NCI-H2196 (cell line): ENCODE measurements around the gene NYAP1.
"Not testable (repeated sequence)": the region's sequence is repeated elsewhere in the genome, so short reads cannot be mapped to it uniquely, and the experiment has no call there.

Source experiments
- DNase-seq: peaks from one replicate; lab custom pipeline; 2025; ENCODE audit not compliant: unreplicated experiment; lab: John Stamatoyannopoulos, UW

Gene NYAP1

GRCh38 chr7:100509231-100509630, 25.5 kb downstream of the NYAP1 start:
- DNase-seq: no peak

DNA sequence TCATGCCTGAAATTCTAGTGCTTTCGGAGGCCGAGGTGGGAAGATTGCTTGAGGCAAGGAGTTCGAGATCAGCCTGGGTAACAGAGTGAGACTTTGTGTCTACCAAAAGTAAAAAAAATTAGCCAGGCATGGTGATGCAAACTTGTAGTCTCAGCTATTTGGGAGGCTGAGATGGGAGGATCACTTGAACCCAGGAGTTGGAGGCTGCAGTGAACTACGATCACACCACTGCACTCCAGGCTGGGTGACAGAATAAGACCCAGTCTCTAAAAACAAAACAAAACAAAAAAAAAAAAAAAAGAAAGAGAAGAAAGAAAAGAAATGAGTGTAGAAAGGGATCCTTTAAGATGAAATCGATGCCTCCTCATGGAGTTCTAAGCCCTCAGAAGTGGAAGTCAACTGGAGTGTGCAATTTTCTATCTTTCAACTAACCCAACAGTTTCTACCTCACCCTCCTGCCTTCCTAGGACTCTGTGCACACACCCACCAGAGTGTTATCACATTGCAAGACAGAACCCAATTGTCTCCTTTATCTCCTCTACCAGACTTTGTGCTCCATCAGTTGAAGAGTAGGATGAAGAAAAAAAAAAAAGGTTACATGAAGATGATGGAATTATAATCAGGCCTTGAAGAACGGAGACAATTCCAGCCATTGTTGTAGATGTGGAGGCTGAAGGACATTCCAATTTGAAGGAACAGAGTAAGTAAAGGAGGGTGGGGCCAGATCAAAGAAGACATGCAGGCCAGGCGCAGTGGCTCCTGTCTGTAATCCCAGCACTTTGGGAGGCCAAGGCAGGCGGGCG, 26.9 kb downstream of the NYAP1 start:
- DNase-seq: no peak

- no peak for DNase-seq
Measured at GRCh38 chr7:100513212-100513810, 29.6 kb downstream of the NYAP1 start.

DNA sequence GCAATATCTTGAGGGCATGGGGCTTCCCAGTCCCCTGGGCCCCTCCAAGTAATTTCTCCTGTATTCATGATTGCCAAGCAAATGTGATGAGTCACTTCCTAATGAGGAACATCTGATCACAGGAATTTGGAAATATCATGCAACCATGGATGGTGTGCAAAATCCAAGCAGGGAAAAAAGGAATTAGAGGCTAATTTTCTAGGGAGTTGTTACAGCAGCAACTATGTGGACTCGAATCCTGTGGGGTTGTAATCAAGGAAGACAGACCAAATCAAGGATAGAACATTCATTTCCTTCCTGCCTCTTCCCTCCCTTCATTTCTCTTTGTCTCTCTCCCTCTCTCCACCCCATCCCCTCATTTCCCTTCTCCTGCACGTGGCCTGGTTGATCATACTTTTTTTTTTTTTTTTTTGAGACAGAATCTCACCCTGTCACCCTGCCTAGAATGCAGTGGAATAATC, 31.4 kb downstream of the NYAP1 start:
- DNase-seq: no peak

- no peak for DNase-seq
Measured at GRCh38 chr7:100516135-100516812, 32.5 kb downstream of the NYAP1 start.

DNA sequence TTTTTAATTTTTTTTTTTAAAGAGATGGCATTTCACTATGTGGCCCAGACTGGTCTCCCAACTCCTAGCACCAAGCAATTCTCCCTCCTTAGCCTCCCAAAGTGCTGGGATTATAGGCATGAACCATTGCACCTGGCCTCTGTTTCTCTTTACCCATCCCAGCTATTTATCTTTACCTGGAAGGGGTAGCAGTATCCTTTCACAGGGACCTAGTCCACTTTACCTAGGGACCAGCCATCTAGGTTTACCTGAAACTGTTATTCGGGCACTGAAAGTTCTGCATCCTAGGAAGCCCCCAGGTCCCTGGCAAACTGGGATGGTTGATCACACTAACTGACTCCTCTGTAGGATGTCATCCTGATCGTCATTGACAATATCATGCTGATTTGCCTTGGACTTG, 33.6 kb downstream of the NYAP1 start:
- no peak for DNase-seq

GRCh38 chr7:100519580-100519979, 35.9 kb downstream of the NYAP1 start:
- no peak for DNase-seq

DNA sequence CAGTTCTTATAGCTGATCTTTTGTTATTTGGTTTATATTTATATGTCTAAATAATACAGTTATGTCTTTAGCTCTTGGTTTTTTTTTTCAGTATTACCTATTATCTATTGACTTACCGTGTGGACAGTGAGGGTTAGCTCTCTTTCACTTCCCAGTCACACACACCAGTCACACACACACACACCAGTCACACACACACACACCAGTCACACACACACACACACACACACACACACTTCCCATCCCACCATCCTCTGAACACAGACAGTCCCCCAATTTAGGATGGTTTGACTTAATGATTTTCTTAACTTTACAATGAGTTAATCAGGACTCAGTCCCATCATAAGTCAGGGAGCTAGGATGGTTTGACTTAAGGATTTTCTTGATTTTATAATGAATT, 36.4 kb downstream of the NYAP1 start:
- DNase-seq: no peak

GRCh38 chr7:100521076-100521475, 37.3 kb downstream of the NYAP1 start:
- no peak for DNase-seq

DNA sequence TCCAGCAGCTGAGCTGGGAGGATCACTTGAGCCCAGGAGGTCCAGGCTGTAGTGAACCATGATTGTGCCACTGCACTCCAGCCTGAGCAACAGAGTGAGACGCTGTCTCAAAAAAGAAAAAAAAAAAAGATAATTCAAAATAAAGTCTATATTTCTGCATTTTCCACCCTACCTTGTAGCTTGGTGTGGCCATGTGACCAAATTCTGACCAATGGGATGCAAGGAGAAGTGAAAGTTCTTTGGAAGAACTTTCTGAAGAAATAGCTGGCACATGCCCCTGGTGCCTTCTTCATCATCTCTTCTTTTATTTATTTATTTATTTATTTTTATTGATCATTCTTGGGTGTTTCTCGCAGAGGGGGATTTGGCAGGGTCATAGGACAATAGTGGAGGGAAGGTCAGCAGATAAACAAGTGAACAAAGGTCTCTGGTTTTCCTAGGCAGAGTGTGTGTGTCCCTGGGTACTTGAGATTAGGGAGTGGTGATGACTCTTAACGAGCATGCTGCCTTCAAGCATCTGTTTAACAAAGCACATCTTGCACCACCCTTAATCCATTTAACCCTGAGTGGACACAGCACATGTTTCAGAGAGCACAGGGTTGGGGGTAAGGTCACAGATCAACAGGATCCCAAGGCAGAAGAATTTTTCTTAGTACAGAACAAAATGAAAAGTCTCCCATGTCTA, 38.3 kb downstream of the NYAP1 start:
- DNase-seq: not testable (repeated sequence)

GRCh38 chr7:100523192-100523591, 39.5 kb downstream of the NYAP1 start:
- DNase-seq: not testable (repeated sequence)

- not testable (repeated sequence) for DNase-seq
Measured at GRCh38 chr7:100528108-100528866, 44.6 kb downstream of the NYAP1 start.

DNA sequence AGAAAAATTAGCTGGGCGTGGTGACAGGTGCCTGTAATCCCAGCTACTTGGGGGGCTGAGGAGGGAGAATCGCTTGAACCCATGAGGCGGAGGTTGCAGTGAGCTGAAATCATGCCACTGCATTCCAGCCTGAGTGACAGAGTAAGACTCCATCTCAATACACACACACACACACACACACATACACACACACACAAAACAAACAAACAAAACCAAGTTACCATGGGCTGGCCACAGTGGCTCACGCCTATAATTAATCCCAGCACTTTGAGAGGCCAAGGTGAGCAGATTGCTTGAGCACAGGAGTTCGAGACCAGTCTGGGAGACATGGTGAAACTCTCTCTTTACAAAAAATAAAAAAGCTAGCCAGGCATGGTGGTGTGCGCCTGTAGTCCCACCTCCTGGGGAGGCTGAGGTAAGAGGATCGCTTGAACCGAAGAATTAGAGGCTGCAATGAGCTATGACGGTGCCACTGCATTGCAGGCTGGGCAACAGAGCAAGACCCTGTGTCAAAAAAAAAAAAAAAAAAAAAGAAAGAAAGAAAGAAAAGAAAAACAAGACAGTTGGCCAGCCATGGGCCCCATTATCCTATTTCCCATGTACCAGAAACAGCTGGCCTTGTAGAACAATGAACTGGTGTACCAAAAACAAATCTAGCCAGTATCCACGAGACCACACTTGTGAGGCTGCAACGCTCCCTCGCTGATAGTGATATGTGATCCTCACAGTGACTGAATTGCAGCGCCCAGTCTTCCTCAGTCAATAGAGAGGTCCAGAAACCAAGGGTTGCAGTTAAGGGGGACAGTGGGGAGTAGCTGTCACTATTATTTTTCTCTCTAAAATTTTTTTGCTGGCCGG, 48.7 kb downstream of the NYAP1 start:
- DNase-seq: no peak

GRCh38 chr7:100535982-100536381, 52.3 kb downstream of the NYAP1 start:
- DNase-seq: not testable (repeated sequence)

GRCh38 chr7:100536695-100537094, 53.0 kb downstream of the NYAP1 start:
- DNase-seq: not testable (repeated sequence)

DNA sequence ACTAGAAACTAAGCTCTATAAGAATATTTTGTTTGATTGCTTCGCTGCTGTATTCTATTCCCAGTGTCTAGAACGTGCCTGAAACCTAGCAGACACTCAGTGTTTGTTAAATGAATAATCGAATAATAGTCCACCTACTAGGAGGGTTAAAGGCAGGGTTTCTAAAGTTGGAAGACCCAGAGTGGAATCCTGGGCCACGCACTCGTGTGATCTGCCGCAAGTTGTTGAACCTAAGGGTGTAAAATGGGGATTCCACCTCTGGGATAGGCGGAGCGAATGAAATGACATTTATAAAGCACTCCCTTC, 54.6 kb downstream of the NYAP1 start:
- no peak for DNase-seq

- DNase-seq: peak; percentile 99
Measured at GRCh38 chr7:100538654-100539435, 55.1 kb downstream of the NYAP1 start, which contains the start of gene AGFG2. Gene AGFG2 (plus strand): TSS chr7:100539203. CDS start chr7:100539347, 144 bp downstream.

GRCh38 chr7:100539436-100540006, 55.8 kb downstream of the NYAP1 start:
- no peak for DNase-seq
